HEK293 (cell line): ENCODE data around the gene USP17L28.
"Not testable (repeated sequence)": the region's sequence is repeated elsewhere in the genome, so short reads cannot be mapped to it uniquely, and the experiment has no call there.

Experiments used
- GLI2 ChIP-seq: fragments of 450-650 bp; formaldehyde crosslinking; IDR thresholded peaks from 2 replicates; pipeline ENCODE4; 2017; ENCODE audit warnings: missing biosample characterization, missing genetic modification characterization, low read depth, borderline replicate concordance
- YY1 ChIP-seq: fragments of 450-650 bp; formaldehyde crosslinking; IDR thresholded peaks from 2 replicates; pipeline ENCODE4 v1.5.1; 2018; ENCODE audit warnings: missing biosample characterization, missing genetic modification characterization
- ZNF24 ChIP-seq: fragments of 450-650 bp; formaldehyde crosslinking; IDR thresholded peaks from 2 replicates; pipeline ENCODE4 v1.5.1; 2016; ENCODE audit warnings: missing biosample characterization, missing genetic modification characterization
- ZNF274 ChIP-seq, 2 experiments: fragments of 200-500 bp in 1 of 2; fragments of 450-650 bp in 1 of 2; sonication (Bioruptor generic) in 1 of 2; formaldehyde crosslinking in 1 of 2; IDR thresholded peaks; 2 replicates each; pipeline versions ENCODE4 v1.5.1 to v1.6.1; 2014 to 2016; ENCODE audit warnings: borderline replicate concordance in 1 of 2, inconsistent platforms in 1 of 2, low read length in 1 of 2, missing biosample characterization in 1 of 2, missing genetic modification characterization in 1 of 2
- ZNF324 ChIP-seq: fragments of 450-650 bp; formaldehyde crosslinking; IDR thresholded peaks from 2 replicates; pipeline ENCODE4 v1.5.1; 2016; ENCODE audit warnings: missing biosample characterization, missing genetic modification characterization
- ZNF530 ChIP-seq: fragments of 450-650 bp; formaldehyde crosslinking; IDR thresholded peaks from 2 replicates; pipeline ENCODE4 v1.5.1; 2016; ENCODE audit warnings: low read depth, missing biosample characterization, missing genetic modification characterization
- ZNF777 ChIP-seq: fragments of 450-650 bp; formaldehyde crosslinking; IDR thresholded peaks from 2 replicates; pipeline ENCODE4 v1.5.1; 2017; ENCODE audit warnings: missing biosample characterization, missing genetic modification characterization, borderline replicate concordance
- ZNF785 ChIP-seq: fragments of 450-650 bp; formaldehyde crosslinking; IDR thresholded peaks from 2 replicates; pipeline ENCODE4 v1.5.1; 2016; ENCODE audit warnings: missing biosample characterization, missing genetic modification characterization
- TF ChIP-seq, protein P1 (sequence below): fragments of 450-650 bp; formaldehyde crosslinking; IDR thresholded peaks from 2 replicates; pipeline ENCODE4 v1.5.1; 2016; ENCODE audit warnings: missing biosample characterization, missing genetic modification characterization
- TF ChIP-seq, protein P2 (sequence below): sonication (generic); formaldehyde crosslinking; IDR thresholded peaks from 2 replicates; pipeline ENCODE4 v1.8.1; 2022; ENCODE audit warnings: mild to moderate bottlenecking, moderate library complexity, missing genetic modification reagents
- TF ChIP-seq, protein P3 (sequence below): fragments of 450-650 bp; formaldehyde crosslinking; IDR thresholded peaks from 2 replicates; pipeline ENCODE4 v1.5.1; 2016; ENCODE audit warnings: missing biosample characterization, missing genetic modification characterization

DNA sequence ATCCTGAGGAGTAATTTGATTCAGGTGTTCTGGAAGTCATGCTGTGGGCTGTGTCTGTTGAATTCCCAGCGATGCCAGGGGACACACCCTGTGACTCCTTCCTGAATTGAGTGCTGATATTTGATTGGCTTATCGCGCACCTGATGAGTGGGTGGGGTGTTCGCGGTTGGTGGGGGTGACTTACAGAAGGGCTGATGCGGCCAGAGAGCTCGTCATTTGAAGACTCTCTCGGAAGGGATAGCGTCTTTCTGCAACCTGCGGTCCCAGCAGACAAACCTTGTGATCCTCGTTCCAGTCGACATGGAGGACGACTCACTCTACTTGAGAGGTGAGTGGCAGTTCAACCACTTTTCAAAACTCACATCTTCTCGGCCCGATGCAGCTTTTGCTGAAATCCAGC, 23.8 kb upstream of the USP17L28 start, which contains the start of gene USP17L24:
- TF ChIP-seq, protein P1, sequence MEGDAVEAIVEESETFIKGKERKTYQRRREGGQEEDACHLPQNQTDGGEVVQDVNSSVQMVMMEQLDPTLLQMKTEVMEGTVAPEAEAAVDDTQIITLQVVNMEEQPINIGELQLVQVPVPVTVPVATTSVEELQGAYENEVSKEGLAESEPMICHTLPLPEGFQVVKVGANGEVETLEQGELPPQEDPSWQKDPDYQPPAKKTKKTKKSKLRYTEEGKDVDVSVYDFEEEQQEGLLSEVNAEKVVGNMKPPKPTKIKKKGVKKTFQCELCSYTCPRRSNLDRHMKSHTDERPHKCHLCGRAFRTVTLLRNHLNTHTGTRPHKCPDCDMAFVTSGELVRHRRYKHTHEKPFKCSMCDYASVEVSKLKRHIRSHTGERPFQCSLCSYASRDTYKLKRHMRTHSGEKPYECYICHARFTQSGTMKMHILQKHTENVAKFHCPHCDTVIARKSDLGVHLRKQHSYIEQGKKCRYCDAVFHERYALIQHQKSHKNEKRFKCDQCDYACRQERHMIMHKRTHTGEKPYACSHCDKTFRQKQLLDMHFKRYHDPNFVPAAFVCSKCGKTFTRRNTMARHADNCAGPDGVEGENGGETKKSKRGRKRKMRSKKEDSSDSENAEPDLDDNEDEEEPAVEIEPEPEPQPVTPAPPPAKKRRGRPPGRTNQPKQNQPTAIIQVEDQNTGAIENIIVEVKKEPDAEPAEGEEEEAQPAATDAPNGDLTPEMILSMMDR (tag by site-specific recombination): not testable (repeated sequence)
- TF ChIP-seq YY1 (tag by site-specific recombination); GLI2 (tag by site-specific recombination); ZNF777 (tag by site-specific recombination); ZNF530; ZNF785 (tag by site-specific recombination); ZNF24 (tag by site-specific recombination); ZNF274 (IDR thresholded peaks at IDR 0.05; ENCODE audit: low read length); ZNF274 (tag by site-specific recombination; IDR thresholded peaks at IDR 0.05; ENCODE audit: borderline replicate concordance); ZNF324 (tag by site-specific recombination): not testable (repeated sequence)
- TF ChIP-seq, protein P2, sequence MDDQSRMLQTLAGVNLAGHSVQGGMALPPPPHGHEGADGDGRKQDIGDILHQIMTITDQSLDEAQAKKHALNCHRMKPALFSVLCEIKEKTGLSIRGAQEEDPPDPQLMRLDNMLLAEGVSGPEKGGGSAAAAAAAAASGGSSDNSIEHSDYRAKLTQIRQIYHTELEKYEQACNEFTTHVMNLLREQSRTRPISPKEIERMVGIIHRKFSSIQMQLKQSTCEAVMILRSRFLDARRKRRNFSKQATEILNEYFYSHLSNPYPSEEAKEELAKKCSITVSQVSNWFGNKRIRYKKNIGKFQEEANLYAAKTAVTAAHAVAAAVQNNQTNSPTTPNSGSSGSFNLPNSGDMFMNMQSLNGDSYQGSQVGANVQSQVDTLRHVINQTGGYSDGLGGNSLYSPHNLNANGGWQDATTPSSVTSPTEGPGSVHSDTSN (CRISPR knock-in tag): not testable (repeated sequence)
- TF ChIP-seq, protein P3, sequence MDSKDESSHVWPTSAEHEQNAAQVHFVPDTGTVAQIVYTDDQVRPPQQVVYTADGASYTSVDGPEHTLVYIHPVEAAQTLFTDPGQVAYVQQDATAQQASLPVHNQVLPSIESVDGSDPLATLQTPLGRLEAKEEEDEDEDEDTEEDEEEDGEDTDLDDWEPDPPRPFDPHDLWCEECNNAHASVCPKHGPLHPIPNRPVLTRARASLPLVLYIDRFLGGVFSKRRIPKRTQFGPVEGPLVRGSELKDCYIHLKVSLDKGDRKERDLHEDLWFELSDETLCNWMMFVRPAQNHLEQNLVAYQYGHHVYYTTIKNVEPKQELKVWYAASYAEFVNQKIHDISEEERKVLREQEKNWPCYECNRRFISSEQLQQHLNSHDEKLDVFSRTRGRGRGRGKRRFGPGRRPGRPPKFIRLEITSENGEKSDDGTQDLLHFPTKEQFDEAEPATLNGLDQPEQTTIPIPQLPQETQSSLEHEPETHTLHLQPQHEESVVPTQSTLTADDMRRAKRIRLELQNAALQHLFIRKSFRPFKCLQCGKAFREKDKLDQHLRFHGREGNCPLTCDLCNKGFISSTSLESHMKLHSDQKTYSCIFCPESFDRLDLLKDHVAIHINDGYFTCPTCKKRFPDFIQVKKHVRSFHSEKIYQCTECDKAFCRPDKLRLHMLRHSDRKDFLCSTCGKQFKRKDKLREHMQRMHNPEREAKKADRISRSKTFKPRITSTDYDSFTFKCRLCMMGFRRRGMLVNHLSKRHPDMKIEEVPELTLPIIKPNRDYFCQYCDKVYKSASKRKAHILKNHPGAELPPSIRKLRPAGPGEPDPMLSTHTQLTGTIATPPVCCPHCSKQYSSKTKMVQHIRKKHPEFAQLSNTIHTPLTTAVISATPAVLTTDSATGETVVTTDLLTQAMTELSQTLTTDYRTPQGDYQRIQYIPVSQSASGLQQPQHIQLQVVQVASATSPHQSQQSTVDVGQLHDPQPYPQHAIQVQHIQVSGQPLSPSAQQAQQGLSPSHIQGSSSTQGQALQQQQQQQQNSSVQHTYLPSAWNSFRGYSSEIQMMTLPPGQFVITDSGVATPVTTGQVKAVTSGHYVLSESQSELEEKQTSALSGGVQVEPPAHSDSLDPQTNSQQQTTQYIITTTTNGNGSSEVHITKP (tag by site-specific recombination): not testable (repeated sequence)
